ENCODE data around the gene SEPTIN5. TPM values are rescaled to one million over a fixed set of nuclear protein-coding genes. Genes with fewer than 3 reads are reported as not detected.
A peak's percentile ranks its signal among the peaks of the same experiment; 100 is the strongest.

SEPTIN5 gene
- total RNA-seq, 1 donor from 2014 or later = 7.3 TPM

- H3K27ac ChIP-seq (ENCODE audit: low read depth, low read length) = no peak overlapping the region
- FAIRE-seq = no peak
- H4K20me1 ChIP-seq (ENCODE audit: insufficient read depth, low read length) = peaks cover 34% of the 10 kb centered on the region
- peak overlapping the region; percentile 29 for H3K27ac Mint-ChIP-seq (ENCODE audit: unreplicated experiment)
- no peak overlapping the region for H3K9ac ChIP-seq (ENCODE audit: low read length)
- no peak overlapping the region for H3K4me2 ChIP-seq (ENCODE audit: low read length)
- peaks cover 49% of the 10 kb centered on the region for H3K27me3 Mint-ChIP-seq (ENCODE audit: low read depth, unreplicated experiment)
- peaks cover 78% of the 10 kb centered on the region for H3K27me3 ChIP-seq (ENCODE audit: insufficient read depth, low read length)
- peaks cover 5% of the 10 kb centered on the region for H3K4me1 Mint-ChIP-seq (ENCODE audit: low read depth, unreplicated experiment)
- H3K79me2 ChIP-seq (ENCODE audit: insufficient read depth, low read length) = no peaks in the 10 kb centered on the region
- peaks cover 6% of the 10 kb centered on the region for H3K4me1 ChIP-seq (ENCODE audit: insufficient read depth, low read length)
- H3K9me3 ChIP-seq (ENCODE audit: insufficient read depth, low read depth, low read length) = peaks cover 3% of the 10 kb centered on the region
- peaks cover 5% of the 10 kb centered on the region for H3K36me3 Mint-ChIP-seq (ENCODE audit: low read depth, unreplicated experiment)
- no peaks in the 10 kb centered on the region for H3K36me3 ChIP-seq (ENCODE audit: insufficient read depth, low read length)
- H2AFZ ChIP-seq (ENCODE audit: low read depth, low read length) = no peak overlapping the region
- peak; percentile 52 for TF ChIP-seq EZH2 (IDR thresholded peaks at IDR 0.05; ENCODE audit: insufficient read depth, low read length)
- no peak for TF ChIP-seq CTCF (IDR thresholded peaks at IDR 0.05; ENCODE audit: insufficient read depth, low read depth, low read length)
- DNase-seq (ENCODE audit: low read depth) = no peak
- H3K4me3 ChIP-seq (ENCODE audit: insufficient read depth, low read depth, low read length) = no peak overlapping the region
- peak overlapping the region; percentile 40 for H3K4me3 Mint-ChIP-seq (ENCODE audit: unreplicated experiment)
- H3K9me3 Mint-ChIP-seq (ENCODE audit: unreplicated experiment) = peaks cover 18% of the 10 kb centered on the region
Measured at GRCh38 chr22:19761725-19762567, 47.6 kb downstream of the SEPTIN5 start.

DNA sequence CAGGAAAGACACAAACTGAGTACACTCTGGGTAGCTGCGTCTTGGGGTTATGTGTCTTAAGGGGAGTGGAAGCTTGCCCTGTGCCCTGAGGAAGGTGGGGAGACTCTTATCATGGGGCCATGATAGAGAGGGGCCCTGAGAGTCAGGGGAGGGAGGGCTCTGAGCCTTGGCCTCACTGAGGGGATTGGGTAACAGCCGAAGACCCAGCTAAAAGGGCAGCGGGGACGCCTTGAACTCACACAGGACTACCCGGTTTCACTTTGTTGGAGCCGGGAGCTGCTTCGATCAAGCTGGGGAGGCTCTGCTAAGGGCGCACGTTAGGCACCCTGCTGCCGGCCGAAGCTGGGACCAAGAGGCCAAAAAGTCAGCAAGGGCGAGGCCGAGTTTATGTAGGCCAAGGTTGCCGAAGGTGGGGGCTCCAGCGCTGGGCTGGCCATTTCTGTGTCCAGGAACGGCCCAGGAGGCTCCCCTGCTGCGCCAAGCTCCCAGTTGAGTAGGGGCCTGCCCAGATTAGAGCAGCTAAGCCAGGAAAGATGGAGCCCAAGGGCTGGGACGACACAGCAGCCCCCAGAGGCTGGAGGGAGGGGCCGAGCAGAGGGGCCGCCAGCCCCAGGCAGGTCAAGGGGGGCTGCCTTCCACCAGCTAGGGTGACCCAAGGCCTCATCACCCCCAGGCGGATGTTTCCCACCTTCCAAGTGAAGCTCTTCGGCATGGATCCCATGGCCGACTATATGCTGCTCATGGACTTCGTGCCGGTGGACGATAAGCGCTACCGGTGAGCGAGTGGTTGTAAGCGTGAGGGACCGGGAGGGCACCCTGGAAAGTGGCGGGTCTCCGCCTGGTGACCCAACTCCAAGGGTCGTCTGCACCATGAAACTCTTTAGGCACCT, 48.5 kb downstream of the SEPTIN5 start:
- Mint-ChIP-seq H3K4me1 (ENCODE audit: low read depth, unreplicated experiment) (peaks cover 5% of the 10 kb centered on the region), H3K27me3 (ENCODE audit: low read depth, unreplicated experiment) (peaks cover 47% of the 10 kb centered on the region), H3K4me3 (ENCODE audit: unreplicated experiment) (no peak overlapping the region), H3K36me3 (ENCODE audit: low read depth, unreplicated experiment) (peaks cover 5% of the 10 kb centered on the region), H3K27ac (ENCODE audit: unreplicated experiment) (no peak overlapping the region), H3K9me3 (ENCODE audit: unreplicated experiment) (peaks cover 18% of the 10 kb centered on the region)
- Histone ChIP-seq H3K9ac (ENCODE audit: low read length) (no peak overlapping the region), H4K20me1 (ENCODE audit: insufficient read depth, low read length) (peaks cover 26% of the 10 kb centered on the region), H3K27me3 (ENCODE audit: insufficient read depth, low read length) (peaks cover 78% of the 10 kb centered on the region), H3K79me2 (ENCODE audit: insufficient read depth, low read length) (no peaks in the 10 kb centered on the region), H3K9me3 (ENCODE audit: insufficient read depth, low read depth, low read length) (peaks cover 3% of the 10 kb centered on the region), H3K36me3 (ENCODE audit: insufficient read depth, low read length) (no peaks in the 10 kb centered on the region), H3K27ac (ENCODE audit: low read depth, low read length) (no peak overlapping the region), H3K4me3 (ENCODE audit: insufficient read depth, low read depth, low read length) (no peak overlapping the region), H3K4me1 (ENCODE audit: insufficient read depth, low read length) (peaks cover 6% of the 10 kb centered on the region), H2AFZ (ENCODE audit: low read depth, low read length) (no peak overlapping the region), H3K4me2 (ENCODE audit: low read length) (no peak overlapping the region)
- no peak for DNase-seq (ENCODE audit: low read depth)
- TF ChIP-seq EZH2 (IDR thresholded peaks at IDR 0.05; ENCODE audit: insufficient read depth, low read length) (no peak), CTCF (IDR thresholded peaks at IDR 0.05; ENCODE audit: insufficient read depth, low read depth, low read length) (no peak)
- no peak for FAIRE-seq

All from astrocyte (in vitro differentiated cells and primary cell).